Endothelial cell of umbilical vein (primary cell): ENCODE data around the gene EARS2. TPM values are rescaled to one million over a fixed set of nuclear protein-coding genes. Genes with fewer than 3 reads are reported as not detected.

Experiments used
- BruUV-seq: library from RNA; stranded (reverse); fragments of 400-500 nt; replicated peaks from 2 replicates; lab custom pipeline; 2021; lab: Mats Ljungman, UMichigan
- CTCF ChIA-PET: fragments of 300-600, 350-600 bp; sonication (Branson Sonifier 250); formaldehyde crosslinking; loops from one replicate; lab custom pipeline; 2021; ENCODE audit warnings: antibody characterized with exemption, inconsistent platforms; lab: Charles Lee
- POLR2A ChIA-PET: fragments of 300-600, 350-600 bp; sonication (Branson Sonifier 250); formaldehyde crosslinking; loops from one replicate; lab custom pipeline; 2021; ENCODE audit warnings: antibody characterized with exemption, inconsistent platforms; lab: Charles Lee
- DNase-seq: peaks from one replicate; pipeline ENCODE4 v3.0.0-alpha.2; 2011; ENCODE audit warnings: low read depth, low spot score
- FAIRE-seq: peaks from 2 replicates; lab custom pipeline; 2011; peaks lifted over from hg19 to GRCh38; lab: Jason Lieb, UNC
- H2AFZ ChIP-seq: 2 replicates; pipeline ENCODE4 v1.6.0; 2012; ENCODE audit warnings: low read depth, low read length, control low read depth, inconsistent platforms
- H3K27ac ChIP-seq: 2 replicates; pipeline ENCODE4 v1.5.1; 2011; ENCODE audit warnings: low read depth, mild to moderate bottlenecking, control low read depth, low read length, moderate library complexity; ENCODE audit not compliant: insufficient read depth
- H3K27me3 ChIP-seq, 2 experiments: 2 replicates each; pipeline versions ENCODE4 v1.6.0 to v1.6.1; 2011; ENCODE audit warnings: low read length in 2 of 2, mixed read lengths in 1 of 2; ENCODE audit not compliant: control insufficient read depth in 2 of 2, insufficient read depth in 2 of 2
- H3K36me3 ChIP-seq, 2 experiments: 2 replicates in 1 of 2; 3 replicates in 1 of 2; pipeline ENCODE4 v1.5.1; 2011; ENCODE audit warnings: low read length in 2 of 2, mild to moderate bottlenecking in 1 of 2, moderate library complexity in 1 of 2; ENCODE audit not compliant: control insufficient read depth in 2 of 2, insufficient read depth in 2 of 2; ENCODE audit errors: extremely low read depth in 1 of 2
- H3K4me1 ChIP-seq: 3 replicates; pipeline ENCODE4 v1.5.1; 2011; ENCODE audit warnings: mild to moderate bottlenecking, low read length; ENCODE audit not compliant: control insufficient read depth, insufficient read depth; ENCODE audit errors: extremely low read depth
- H3K4me2 ChIP-seq: 2 replicates; pipeline ENCODE4 v1.6.1; 2011; ENCODE audit warnings: low read length, control low read depth, mixed read lengths; ENCODE audit not compliant: insufficient read depth
- H3K4me3 ChIP-seq, 3 experiments: fragments of 200-600 bp in 1 of 3; sonication (generic), shearing (Covaris generic) in 1 of 3; replicated peaks in 1 of 3; 2 replicates each; pipeline ENCODE4 v1.5.1; 2011 to 2016; ENCODE audit warnings: control low read depth in 3 of 3, low read length in 3 of 3, mild to moderate bottlenecking in 2 of 3, inconsistent platforms in 1 of 3, low read depth in 1 of 3, moderate library complexity in 1 of 3; ENCODE audit not compliant: insufficient read depth in 1 of 3
- H3K79me2 ChIP-seq: 2 replicates; pipeline ENCODE4 v1.6.0; 2012; ENCODE audit warnings: low read length, inconsistent platforms; ENCODE audit not compliant: control insufficient read depth, insufficient read depth
- H3K9ac ChIP-seq: replicated peaks from 2 replicates; pipeline ENCODE3; 2011; ENCODE audit warnings: low read length, control low read depth; ENCODE audit not compliant: insufficient read depth; ENCODE audit errors: extremely low read depth
- H3K9me1 ChIP-seq: replicated peaks from 3 replicates; pipeline ENCODE4 v1.6.0; 2011; ENCODE audit warnings: mild to moderate bottlenecking, low read length; ENCODE audit not compliant: control insufficient read depth, insufficient read depth; ENCODE audit errors: extremely low read depth
- H3K9me3 ChIP-seq: replicated peaks from 2 replicates; pipeline ENCODE4 v1.5.1; 2012; ENCODE audit warnings: low read length, inconsistent platforms; ENCODE audit not compliant: control insufficient read depth, insufficient read depth
- H4K20me1 ChIP-seq: replicated peaks from 2 replicates; pipeline ENCODE3; 2011; ENCODE audit warnings: mild to moderate bottlenecking, low read length; ENCODE audit not compliant: control insufficient read depth, insufficient read depth; ENCODE audit errors: extremely low read depth
- EZH2 ChIP-seq: IDR thresholded peaks from 2 replicates; pipeline ENCODE4 v1.6.1; 2012; ENCODE audit warnings: borderline replicate concordance, low read depth, mild to moderate bottlenecking, moderate library complexity, low read length, inconsistent platforms; ENCODE audit not compliant: severe bottlenecking
- FOS ChIP-seq: IDR thresholded peaks from 2 replicates; pipeline ENCODE4 v1.6.1; 2011; ENCODE audit warnings: mild to moderate bottlenecking, low read length, moderate library complexity, borderline replicate concordance; ENCODE audit not compliant: insufficient read depth
- GATA2 ChIP-seq: IDR thresholded peaks from 2 replicates; pipeline ENCODE4 v1.7.0; 2011; ENCODE audit warnings: low read depth, mild to moderate bottlenecking, moderate library complexity, mixed read lengths, low read length; ENCODE audit not compliant: insufficient read length, insufficient read depth
- JUN ChIP-seq: IDR thresholded peaks from 2 replicates; pipeline ENCODE4 v1.6.1; 2011; ENCODE audit warnings: borderline replicate concordance, low read depth; ENCODE audit not compliant: insufficient read length, insufficient read depth
- MYC ChIP-seq: IDR thresholded peaks from one replicate; pipeline ENCODE4 v1.6.1; 2011; ENCODE audit warnings: mild to moderate bottlenecking, low read depth, low read length
- POLR2A ChIP-seq: IDR thresholded peaks from 2 replicates; pipeline ENCODE4 v1.6.1; 2012; ENCODE audit warnings: low read depth, mild to moderate bottlenecking, control low read depth, low read length
- POLR2AphosphoS5 ChIP-seq: IDR thresholded peaks from 2 replicates; pipeline ENCODE4 v1.6.1; 2012; ENCODE audit warnings: low read depth, mild to moderate bottlenecking, control low read depth, low read length, moderate library complexity; ENCODE audit not compliant: insufficient read depth
- dilution Hi-C: fragments of 300-500 bp; cut with MboI; formaldehyde crosslinking; loops from one replicate; pipeline ENCODE4 v1.15.0; 2019; ENCODE audit warnings: low sequenced_read_pairs; ENCODE audit not compliant: extremely low pct_ligation_motif_present
- intact Hi-C: fragments of 100-400 bp; cut with micrococcal nuclease; formaldehyde crosslinking; loops from one replicate; pipeline ENCODE4 v1.10.0; 2022
- polyA plus RNA-seq, 4 experiments: library from polyadenylated mRNA; depleted of rRNA in 3 of 4; stranded (reverse) in 3 of 4; unstranded in 1 of 4; fragments of >200 nt; gene quantifications; 2 replicates each; pipeline versions ENCODE4 v1.2.1 to v1.2.3, GENCODE V29; 2011 to 2012; ENCODE audit warnings: missing spikeins in 1 of 4
- total RNA-seq: library from RNA; stranded (reverse); gene quantifications from 2 replicates; pipeline ENCODE4 v1.2.3, GENCODE V29; 2021
- TF ChIP-seq, protein P1 (sequence below), 2 donors: IDR thresholded peaks; 1 replicate in 1 of 2; 2 replicates in 1 of 2; pipeline ENCODE4 v1.5.1; 2011; ENCODE audit warnings: low read length in 2 of 2, mild to moderate bottlenecking in 2 of 2, moderate library complexity in 2 of 2, control low read depth in 1 of 2, inconsistent platforms in 1 of 2, low read depth in 1 of 2; ENCODE audit not compliant: insufficient read depth in 1 of 2; ENCODE audit errors: extremely low read depth in 1 of 2
- TF ChIP-seq, protein P2 (sequence below): IDR thresholded peaks from 2 replicates; pipeline ENCODE4 v1.6.1; 2011; ENCODE audit not compliant: insufficient read depth, insufficient read length

Gene EARS2
- total and polyA plus RNA-seq, 2 donors (not counting 3 experiments of a cell fraction or from before 2014, with no cell fraction given) = 14.7 to 21.6 TPM

DNA sequence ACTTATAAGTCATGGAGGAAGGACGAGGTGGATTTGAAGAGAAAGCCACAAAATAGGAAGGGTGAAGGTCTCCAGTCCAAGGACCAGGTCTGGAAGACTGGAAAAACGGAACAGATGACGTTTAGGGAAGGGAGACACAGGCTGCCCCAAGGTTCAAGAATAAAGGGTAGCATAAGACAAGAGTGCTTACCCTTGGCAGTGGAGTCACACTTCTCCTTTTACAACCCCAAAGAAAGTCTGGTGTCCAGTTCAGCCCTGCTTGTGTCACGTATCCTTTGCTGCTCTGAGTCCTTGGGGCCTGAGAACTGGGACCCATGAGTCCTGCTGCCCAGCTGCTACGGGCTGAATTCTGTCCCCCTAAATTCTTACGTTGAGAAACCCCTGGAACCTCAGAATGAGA, 33.8 kb downstream of the EARS2 start:
- CTCF ChIA-PET = no interaction called here

More for the DNA sequence above, 33.8 kb downstream of the EARS2 start:
- Histone ChIP-seq H4K20me1 (no peaks in the 10 kb centered on the region), H3K4me3 (no peak overlapping the region), H3K27me3 (no peaks in the 10 kb centered on the region), H2AFZ (no peak overlapping the region), H3K4me2 (no peak overlapping the region), H3K27ac (no peak overlapping the region), H3K9me1 (no peaks in the 10 kb centered on the region), H3K79me2 (no peaks in the 10 kb centered on the region), H3K9me3 (no peaks in the 10 kb centered on the region), H3K9ac (no peak overlapping the region), H3K36me3 (peaks cover 0 to 10% of the 10 kb centered on the region in 2 experiments), H3K4me1 (peaks cover 8% of the 10 kb centered on the region)
- DNase-seq (no peak), FAIRE-seq (no peak)
- no TSS peak for BruUV-seq
- no peak for TF ChIP-seq EZH2
- TF ChIP-seq MYC = no peak
- TF ChIP-seq POLR2A = no peak
- TF ChIP-seq GATA2 = no peak
- no peak for TF ChIP-seq POLR2AphosphoS5
- TF ChIP-seq, protein P1, sequence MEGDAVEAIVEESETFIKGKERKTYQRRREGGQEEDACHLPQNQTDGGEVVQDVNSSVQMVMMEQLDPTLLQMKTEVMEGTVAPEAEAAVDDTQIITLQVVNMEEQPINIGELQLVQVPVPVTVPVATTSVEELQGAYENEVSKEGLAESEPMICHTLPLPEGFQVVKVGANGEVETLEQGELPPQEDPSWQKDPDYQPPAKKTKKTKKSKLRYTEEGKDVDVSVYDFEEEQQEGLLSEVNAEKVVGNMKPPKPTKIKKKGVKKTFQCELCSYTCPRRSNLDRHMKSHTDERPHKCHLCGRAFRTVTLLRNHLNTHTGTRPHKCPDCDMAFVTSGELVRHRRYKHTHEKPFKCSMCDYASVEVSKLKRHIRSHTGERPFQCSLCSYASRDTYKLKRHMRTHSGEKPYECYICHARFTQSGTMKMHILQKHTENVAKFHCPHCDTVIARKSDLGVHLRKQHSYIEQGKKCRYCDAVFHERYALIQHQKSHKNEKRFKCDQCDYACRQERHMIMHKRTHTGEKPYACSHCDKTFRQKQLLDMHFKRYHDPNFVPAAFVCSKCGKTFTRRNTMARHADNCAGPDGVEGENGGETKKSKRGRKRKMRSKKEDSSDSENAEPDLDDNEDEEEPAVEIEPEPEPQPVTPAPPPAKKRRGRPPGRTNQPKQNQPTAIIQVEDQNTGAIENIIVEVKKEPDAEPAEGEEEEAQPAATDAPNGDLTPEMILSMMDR (IDR thresholded peaks at IDR 0.05; ENCODE audit: extremely low read depth in 1 of 2, insufficient read depth in 1 of 2, low read depth in 1 of 2, low read length in 2 of 2) = no peak
- no peak for TF ChIP-seq FOS
- TF ChIP-seq, protein P2, sequence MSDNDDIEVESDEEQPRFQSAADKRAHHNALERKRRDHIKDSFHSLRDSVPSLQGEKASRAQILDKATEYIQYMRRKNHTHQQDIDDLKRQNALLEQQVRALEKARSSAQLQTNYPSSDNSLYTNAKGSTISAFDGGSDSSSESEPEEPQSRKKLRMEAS = no peak
- TF ChIP-seq JUN = no peak
- intact Hi-C loops (no loop called here), dilution Hi-C loops (no loop called here)
- POLR2A ChIA-PET = no interaction called here
